HCT116 (cell line): ENCODE measurements around the gene APOLD1. TPM values are rescaled to one million over a fixed set of nuclear protein-coding genes. Genes with fewer than 3 reads are reported as not detected.

Experiments
- ATAC-seq: fragments of 200-7000 bp; cut with Tn5 transposase; 2 replicates; pipeline ENCODE4 v1.9.1; 2020; ENCODE audit warnings: mild to moderate bottlenecking, moderate library complexity
- BruUV-seq: library from RNA; stranded (reverse); fragments of 400-500 nt; replicated peaks from 2 replicates; lab custom pipeline; 2021; lab: Mats Ljungman, UMichigan
- CTCF ChIA-PET: fragments of 300-600 bp; sonication (Branson Sonifier 250); formaldehyde crosslinking; loops from one replicate; lab custom pipeline; 2021; ENCODE audit warnings: antibody characterized with exemption; lab: Charles Lee
- POLR2A ChIA-PET: fragments of 300-600, 350-600 bp; sonication (Branson Sonifier 250); formaldehyde crosslinking; loops from one replicate; lab custom pipeline; 2021; ENCODE audit warnings: antibody characterized with exemption; lab: Charles Lee
- RAD21 ChIA-PET, 2 experiments: fragments of 300-600 bp; sonication (Branson Sonifier 250); formaldehyde crosslinking; loops; one replicate each; lab custom pipeline; 2023; ENCODE audit warnings: low total read pairs in 2 of 2; ENCODE audit not compliant: uncharacterized antibody in 2 of 2, unreplicated experiment in 2 of 2, low non-redundant PET in 1 of 2; lab: Charles Lee
- DNase-seq: peaks from one replicate; pipeline ENCODE4 v3.0.0-alpha.2; 2010; ENCODE audit warnings: low read depth, low spot score
- H2AFZ ChIP-seq: fragments of 200-600 bp; shearing (Covaris generic), sonication (generic); 2 replicates; pipeline ENCODE4 v1.6.1; 2017; ENCODE audit warnings: low read depth, mixed run types, mixed read lengths, antibody characterized with exemption, low read length; ENCODE audit not compliant: poor library complexity, severe bottlenecking
- H3K27ac ChIP-seq: 2 replicates; pipeline ENCODE4 v1.5.1; 2012; ENCODE audit warnings: low read depth, low read length
- H3K27me3 ChIP-seq: fragments of 200-600 bp; sonication (generic); 2 replicates; pipeline ENCODE4 v1.6.1; 2016; ENCODE audit warnings: mixed run types, low read length, mixed read lengths; ENCODE audit not compliant: insufficient read depth
- H3K36me3 ChIP-seq, 2 experiments: fragments of 200-500 bp in 1 of 2; fragments of 200-600 bp in 1 of 2; sonication (Bioruptor generic) in 1 of 2; sonication (generic) in 1 of 2; 2 replicates each; pipeline versions ENCODE4 v1.5.1 to v1.6.1; 2014 to 2016; ENCODE audit warnings: low read length in 2 of 2, inconsistent platforms in 1 of 2, mixed read lengths in 1 of 2, mixed run types in 1 of 2; ENCODE audit not compliant: insufficient read depth in 2 of 2, control insufficient read depth in 1 of 2
- H3K4me1 ChIP-seq, 2 experiments: fragments of 200-600 bp in 1 of 2; sonication (generic) in 1 of 2; 2 replicates each; pipeline versions ENCODE4 v1.5.1 to v1.6.1; 2012 to 2017; ENCODE audit warnings: low read length in 2 of 2, inconsistent platforms in 1 of 2, mild to moderate bottlenecking in 1 of 2, mixed read lengths in 1 of 2, mixed run types in 1 of 2, moderate library complexity in 1 of 2; ENCODE audit not compliant: insufficient read depth in 2 of 2, control insufficient read depth in 1 of 2
- H3K4me2 ChIP-seq: fragments of 200-600 bp; sonication (generic); 2 replicates; pipeline ENCODE4 v1.6.1; 2017; ENCODE audit warnings: mixed run types, low read length, mixed read lengths
- H3K4me3 ChIP-seq, 2 experiments: fragments of 200-600 bp in 1 of 2; sonication (generic) in 1 of 2; replicated peaks in 1 of 2; 2 replicates each; pipeline ENCODE4 v1.5.1; 2011 to 2016; ENCODE audit warnings: low read length in 2 of 2, control low read depth in 1 of 2, low read depth in 1 of 2, mild to moderate bottlenecking in 1 of 2, mixed read lengths in 1 of 2, mixed run types in 1 of 2
- H3K79me2 ChIP-seq: fragments of 200-600 bp; sonication (generic); 2 replicates; pipeline ENCODE4 v1.6.1; 2017; ENCODE audit warnings: mild to moderate bottlenecking, mixed run types, low read length, moderate library complexity, mixed read lengths; ENCODE audit not compliant: insufficient read depth
- H3K9ac ChIP-seq: fragments of 200-600 bp; sonication (generic); 2 replicates; pipeline ENCODE4 v1.6.1; 2016; ENCODE audit warnings: low read length, mixed read lengths
- H3K9me2 ChIP-seq: fragments of 200-600 bp; sonication (generic), shearing (Covaris generic); 2 replicates; pipeline ENCODE4 v1.6.1; 2017; ENCODE audit warnings: mixed run types, mild to moderate bottlenecking, moderate library complexity; ENCODE audit not compliant: insufficient read depth
- H3K9me3 ChIP-seq, 2 experiments: fragments of 200-500 bp in 1 of 2; fragments of 200-600 bp in 1 of 2; sonication (Bioruptor generic) in 1 of 2; sonication (generic) in 1 of 2; 2 replicates each; pipeline ENCODE4 v1.6.1; 2014 to 2017; ENCODE audit warnings: low read length in 2 of 2, mixed read lengths in 2 of 2, inconsistent platforms in 1 of 2, low read depth in 1 of 2, mild to moderate bottlenecking in 1 of 2, mixed run types in 1 of 2, moderate library complexity in 1 of 2; ENCODE audit not compliant: control insufficient read depth in 1 of 2, insufficient read depth in 1 of 2
- H4K20me1 ChIP-seq: fragments of 200-600 bp; sonication (generic), shearing (Covaris generic); 2 replicates; pipeline ENCODE4 v1.6.1; 2017; ENCODE audit warnings: mixed run types, mild to moderate bottlenecking, moderate library complexity; ENCODE audit not compliant: insufficient read depth
- CEBPB ChIP-seq: IDR thresholded peaks from 2 replicates; pipeline ENCODE4 v1.6.1; 2012; ENCODE audit warnings: low read depth
- EGR1 ChIP-seq: IDR thresholded peaks from 2 replicates; pipeline ENCODE4 v1.6.1; 2012; ENCODE audit warnings: low read depth
- EZH2 ChIP-seq: fragments of 200-600 bp; sonication (generic); IDR thresholded peaks from 2 replicates; pipeline ENCODE4 v1.6.1; 2017; ENCODE audit warnings: antibody characterized with exemption, mixed run types
- EZH2phosphoT487 ChIP-seq: fragments of 200-600 bp; IDR thresholded peaks from 2 replicates; pipeline ENCODE4 v1.6.1; 2018; ENCODE audit warnings: antibody characterized with exemption, borderline replicate concordance
- FOSL1 ChIP-seq: IDR thresholded peaks from 2 replicates; pipeline ENCODE4 v1.6.1; 2012; ENCODE audit warnings: low read depth
- JUND ChIP-seq: IDR thresholded peaks from 2 replicates; pipeline ENCODE4 v1.6.1; 2012
- POLR2AphosphoS5 ChIP-seq: IDR thresholded peaks from 2 replicates; pipeline ENCODE4 v1.6.1; 2011; ENCODE audit warnings: mild to moderate bottlenecking, low read depth, low read length, moderate library complexity
- RAD21 ChIP-seq: IDR thresholded peaks from 2 replicates; pipeline ENCODE4 v1.6.1; 2012; ENCODE audit warnings: low read depth, mild to moderate bottlenecking
- SIN3A ChIP-seq: IDR thresholded peaks from 2 replicates; pipeline ENCODE4 v1.6.1; 2012; ENCODE audit warnings: low read depth
- SP1 ChIP-seq: IDR thresholded peaks from 2 replicates; pipeline ENCODE4 v1.6.1; 2012; ENCODE audit warnings: low read depth
- SRF ChIP-seq: IDR thresholded peaks from 2 replicates; pipeline ENCODE4 v1.6.1; 2012; ENCODE audit warnings: low read depth
- TCF7L2 ChIP-seq: IDR thresholded peaks from 2 replicates; pipeline ENCODE4 v1.7.0; 2011; ENCODE audit warnings: borderline replicate concordance, inconsistent platforms; ENCODE audit not compliant: insufficient read depth, insufficient read length; ENCODE audit errors: extremely low read depth
- ZFX ChIP-seq: fragments of 450-650 bp; IDR thresholded peaks from 2 replicates; pipeline ENCODE4 v1.6.1; 2017
- ZNF274 ChIP-seq: fragments of 200-500 bp; sonication (Bioruptor generic); IDR thresholded peaks from 2 replicates; pipeline ENCODE4 v1.6.1; 2014; ENCODE audit warnings: mild to moderate bottlenecking, low read depth, low read length, inconsistent platforms
- intact Hi-C: fragments of 100-400 bp; cut with micrococcal nuclease; formaldehyde crosslinking; loops from 2 replicates; pipeline ENCODE4 v1.10.0; 2022
- total RNA-seq: library from RNA; stranded (reverse); gene quantifications from one replicate; pipeline ENCODE4 v1.2.1, GENCODE V29; 2021; ENCODE audit not compliant: unreplicated experiment
- TF ChIP-seq, protein P1 (sequence below): IDR thresholded peaks from 2 replicates; pipeline ENCODE4 v1.6.1; 2011; ENCODE audit warnings: mild to moderate bottlenecking, low read length, moderate library complexity; ENCODE audit not compliant: insufficient replicate concordance; ENCODE audit errors: extremely low read depth
- TF ChIP-seq, protein P2 (sequence below): IDR thresholded peaks from 2 replicates; pipeline ENCODE4 v1.6.1; 2012; ENCODE audit warnings: low read depth
- TF ChIP-seq, protein P3 (sequence below): IDR thresholded peaks from 2 replicates; pipeline ENCODE4 v1.6.1; 2012
- TF ChIP-seq, protein P4 (sequence below): IDR thresholded peaks from 2 replicates; pipeline ENCODE4 v1.6.1; 2012
- TF ChIP-seq, protein P5 (sequence below), 3 experiments: fragments of 200-600 bp in 1 of 3; sonication (generic) in 1 of 3; IDR thresholded peaks in 2 of 3; conservative IDR thresholded peaks in 1 of 3; 2 replicates each; pipeline ENCODE4 v1.5.1; 2012 to 2017; ENCODE audit warnings: low read depth in 2 of 3, low read length in 2 of 3, antibody characterized with exemption in 1 of 3, borderline replicate concordance in 1 of 3, control low read depth in 1 of 3, mild to moderate bottlenecking in 1 of 3, mixed read lengths in 1 of 3, mixed run types in 1 of 3, moderate library complexity in 1 of 3; ENCODE audit not compliant: insufficient read depth in 1 of 3

Gene APOLD1
- total RNA-seq, 1 experiment from 2014 or later: 3.9 TPM

DNA sequence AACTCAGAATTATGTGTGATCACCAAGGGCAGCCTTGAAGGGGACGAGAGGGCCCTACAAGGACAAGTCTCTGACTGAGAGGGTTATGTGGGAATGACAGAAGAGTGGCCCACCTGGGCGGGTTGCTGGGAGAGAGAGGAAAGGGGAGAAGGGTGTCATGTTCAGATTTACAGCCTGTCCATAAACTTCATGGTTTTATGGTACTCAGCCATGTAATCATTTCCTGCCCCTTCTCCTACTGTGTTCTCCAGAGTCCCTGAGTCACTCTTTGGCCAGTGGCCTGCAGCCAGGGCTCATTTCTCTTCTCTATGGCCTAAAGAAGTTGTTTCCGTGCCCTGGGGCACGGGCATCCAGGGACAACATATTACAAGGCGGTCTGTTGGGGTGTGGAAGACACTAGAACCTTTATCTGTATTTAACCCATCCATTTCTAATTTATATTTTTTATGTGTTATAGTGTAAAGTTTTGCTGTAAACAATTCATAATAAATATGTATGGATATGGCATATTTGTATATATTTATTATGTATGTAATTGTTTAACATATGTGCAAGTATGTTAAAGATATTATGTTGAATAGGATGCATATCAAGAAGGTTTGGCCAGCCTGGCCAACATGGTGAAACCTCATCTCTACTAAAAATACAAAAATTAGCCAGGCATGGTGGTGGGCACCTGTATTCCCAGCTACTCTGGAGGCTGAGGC is 54.6 kb downstream of the APOLD1 start:
- RAD21 ChIA-PET: no interaction called here
- TF ChIP-seq CEBPB (peak; percentile 78), SRF (peak; percentile 68), SIN3A (peak; percentile 67; the same call in 1 of the 2 replicates), RAD21 (peak; percentile 49), EZH2 (no peak), EGR1 (no peak), FOSL1 (peak; percentile 94), TCF7L2 (peak; percentile 74), ZFX (no peak), EZH2phosphoT487 (no peak), SP1 (peak; percentile 97), ZNF274 (no peak), JUND (peak; percentile 94), POLR2AphosphoS5 (peak; percentile 71)
- TF ChIP-seq, protein P1, sequence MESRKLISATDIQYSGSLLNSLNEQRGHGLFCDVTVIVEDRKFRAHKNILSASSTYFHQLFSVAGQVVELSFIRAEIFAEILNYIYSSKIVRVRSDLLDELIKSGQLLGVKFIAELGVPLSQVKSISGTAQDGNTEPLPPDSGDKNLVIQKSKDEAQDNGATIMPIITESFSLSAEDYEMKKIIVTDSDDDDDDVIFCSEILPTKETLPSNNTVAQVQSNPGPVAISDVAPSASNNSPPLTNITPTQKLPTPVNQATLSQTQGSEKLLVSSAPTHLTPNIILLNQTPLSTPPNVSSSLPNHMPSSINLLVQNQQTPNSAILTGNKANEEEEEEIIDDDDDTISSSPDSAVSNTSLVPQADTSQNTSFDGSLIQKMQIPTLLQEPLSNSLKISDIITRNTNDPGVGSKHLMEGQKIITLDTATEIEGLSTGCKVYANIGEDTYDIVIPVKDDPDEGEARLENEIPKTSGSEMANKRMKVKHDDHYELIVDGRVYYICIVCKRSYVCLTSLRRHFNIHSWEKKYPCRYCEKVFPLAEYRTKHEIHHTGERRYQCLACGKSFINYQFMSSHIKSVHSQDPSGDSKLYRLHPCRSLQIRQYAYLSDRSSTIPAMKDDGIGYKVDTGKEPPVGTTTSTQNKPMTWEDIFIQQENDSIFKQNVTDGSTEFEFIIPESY: no peak
- TF ChIP-seq, protein P2, sequence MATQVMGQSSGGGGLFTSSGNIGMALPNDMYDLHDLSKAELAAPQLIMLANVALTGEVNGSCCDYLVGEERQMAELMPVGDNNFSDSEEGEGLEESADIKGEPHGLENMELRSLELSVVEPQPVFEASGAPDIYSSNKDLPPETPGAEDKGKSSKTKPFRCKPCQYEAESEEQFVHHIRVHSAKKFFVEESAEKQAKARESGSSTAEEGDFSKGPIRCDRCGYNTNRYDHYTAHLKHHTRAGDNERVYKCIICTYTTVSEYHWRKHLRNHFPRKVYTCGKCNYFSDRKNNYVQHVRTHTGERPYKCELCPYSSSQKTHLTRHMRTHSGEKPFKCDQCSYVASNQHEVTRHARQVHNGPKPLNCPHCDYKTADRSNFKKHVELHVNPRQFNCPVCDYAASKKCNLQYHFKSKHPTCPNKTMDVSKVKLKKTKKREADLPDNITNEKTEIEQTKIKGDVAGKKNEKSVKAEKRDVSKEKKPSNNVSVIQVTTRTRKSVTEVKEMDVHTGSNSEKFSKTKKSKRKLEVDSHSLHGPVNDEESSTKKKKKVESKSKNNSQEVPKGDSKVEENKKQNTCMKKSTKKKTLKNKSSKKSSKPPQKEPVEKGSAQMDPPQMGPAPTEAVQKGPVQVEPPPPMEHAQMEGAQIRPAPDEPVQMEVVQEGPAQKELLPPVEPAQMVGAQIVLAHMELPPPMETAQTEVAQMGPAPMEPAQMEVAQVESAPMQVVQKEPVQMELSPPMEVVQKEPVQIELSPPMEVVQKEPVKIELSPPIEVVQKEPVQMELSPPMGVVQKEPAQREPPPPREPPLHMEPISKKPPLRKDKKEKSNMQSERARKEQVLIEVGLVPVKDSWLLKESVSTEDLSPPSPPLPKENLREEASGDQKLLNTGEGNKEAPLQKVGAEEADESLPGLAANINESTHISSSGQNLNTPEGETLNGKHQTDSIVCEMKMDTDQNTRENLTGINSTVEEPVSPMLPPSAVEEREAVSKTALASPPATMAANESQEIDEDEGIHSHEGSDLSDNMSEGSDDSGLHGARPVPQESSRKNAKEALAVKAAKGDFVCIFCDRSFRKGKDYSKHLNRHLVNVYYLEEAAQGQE: no peak
- TF ChIP-seq, protein P3, sequence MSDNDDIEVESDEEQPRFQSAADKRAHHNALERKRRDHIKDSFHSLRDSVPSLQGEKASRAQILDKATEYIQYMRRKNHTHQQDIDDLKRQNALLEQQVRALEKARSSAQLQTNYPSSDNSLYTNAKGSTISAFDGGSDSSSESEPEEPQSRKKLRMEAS: no peak; the same call in 1 of the 2 replicates
- TF ChIP-seq, protein P4, sequence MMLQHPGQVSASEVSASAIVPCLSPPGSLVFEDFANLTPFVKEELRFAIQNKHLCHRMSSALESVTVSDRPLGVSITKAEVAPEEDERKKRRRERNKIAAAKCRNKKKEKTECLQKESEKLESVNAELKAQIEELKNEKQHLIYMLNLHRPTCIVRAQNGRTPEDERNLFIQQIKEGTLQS: no peak
- TF ChIP-seq, protein P5, sequence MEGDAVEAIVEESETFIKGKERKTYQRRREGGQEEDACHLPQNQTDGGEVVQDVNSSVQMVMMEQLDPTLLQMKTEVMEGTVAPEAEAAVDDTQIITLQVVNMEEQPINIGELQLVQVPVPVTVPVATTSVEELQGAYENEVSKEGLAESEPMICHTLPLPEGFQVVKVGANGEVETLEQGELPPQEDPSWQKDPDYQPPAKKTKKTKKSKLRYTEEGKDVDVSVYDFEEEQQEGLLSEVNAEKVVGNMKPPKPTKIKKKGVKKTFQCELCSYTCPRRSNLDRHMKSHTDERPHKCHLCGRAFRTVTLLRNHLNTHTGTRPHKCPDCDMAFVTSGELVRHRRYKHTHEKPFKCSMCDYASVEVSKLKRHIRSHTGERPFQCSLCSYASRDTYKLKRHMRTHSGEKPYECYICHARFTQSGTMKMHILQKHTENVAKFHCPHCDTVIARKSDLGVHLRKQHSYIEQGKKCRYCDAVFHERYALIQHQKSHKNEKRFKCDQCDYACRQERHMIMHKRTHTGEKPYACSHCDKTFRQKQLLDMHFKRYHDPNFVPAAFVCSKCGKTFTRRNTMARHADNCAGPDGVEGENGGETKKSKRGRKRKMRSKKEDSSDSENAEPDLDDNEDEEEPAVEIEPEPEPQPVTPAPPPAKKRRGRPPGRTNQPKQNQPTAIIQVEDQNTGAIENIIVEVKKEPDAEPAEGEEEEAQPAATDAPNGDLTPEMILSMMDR (IDR thresholded peaks at IDR 0.05 in 2 of 3, conservative IDR thresholded peaks at IDR 0.05 in 1 of 3; ENCODE audit: borderline replicate concordance in 1 of 3, insufficient read depth in 1 of 3, low read depth in 2 of 3, low read length in 2 of 3): no peak

More for the DNA sequence above, 54.6 kb downstream of the APOLD1 start:
- Histone ChIP-seq H3K9me3 (no peaks in the 10 kb centered on the region), H3K4me2 (peak overlapping the region; percentile 77), H3K4me1 (peaks cover 81 to 92% of the 10 kb centered on the region in 2 experiments), H4K20me1 (no peaks in the 10 kb centered on the region), H3K27me3 (no peaks in the 10 kb centered on the region), H3K27ac (peak overlapping the region; percentile 85), H2AFZ (no peak overlapping the region), H3K36me3 (0 out of 4 replicates have a peak, but pooled peaks cover 0 to 13% of the 10 kb centered on the region in 2 experiments), H3K9ac (peak overlapping the region; percentile 66), H3K9me2 (no peaks in the 10 kb centered on the region), H3K79me2 (peaks cover 12% of the 10 kb centered on the region), H3K4me3 (0 out of 4 replicates have a peak overlapping the region, but pooled peaks of 1 of the 2 experiments have one; percentile 9)
- BruUV-seq: TSS peak; percentile 29
- ATAC-seq: peak; percentile 63
- peak; percentile 90 for DNase-seq
- intact Hi-C loops: loop anchor here (1.0 to 2.0 kb wide), 2 partner anchors 33 to 51 kb away; partner anchors contain the start of gene GPRC5A
- ChIA-PET POLR2A (interaction anchor here (2.5 kb wide), 1 partner anchor 51 kb away, joined by 7 read pairs; the partner anchor contains the start of gene GPRC5A), CTCF (no interaction called here)
